Heart right ventricle (tissue), 16 donors: ENCODE results near the gene ABCC4. TPM values are rescaled to one million over a fixed set of nuclear protein-coding genes. Genes with fewer than 3 reads are reported as not detected.
A peak's percentile ranks its signal among the peaks of the same experiment; 100 is the strongest.

Experiments
- ATAC-seq, 8 donors: fragments of 200-7000 bp; cut with Tn5 transposase; one replicate each; pipeline ENCODE4 v1.9.1; 2020; ENCODE audit warnings: mild to moderate bottlenecking in 8 of 8, moderate library complexity in 8 of 8, moderate number of reproducible peaks in 1 of 8
- DNase-seq, 2 donors: peaks; one replicate each; pipeline ENCODE4 v3.0.0-alpha.2; 2020
- H3K27ac ChIP-seq, 10 donors: fragments of 200-600 bp; sonication (generic) in 2 of 10; one replicate each; pipeline versions ENCODE4 v1.5.0 to v1.8.0; 2020 to 2022; ENCODE audit warnings: mild to moderate bottlenecking in 3 of 10
- H3K27me3 ChIP-seq, 7 donors: fragments of 200-600 bp; one replicate each; pipeline ENCODE4 v1.8.0; 2021 to 2022; ENCODE audit warnings: mild to moderate bottlenecking in 2 of 7
- H3K36me3 ChIP-seq, 9 donors: fragments of 200-600 bp; sonication (generic) in 1 of 9; one replicate each; pipeline versions ENCODE4 v1.5.0 to v1.8.0; 2020 to 2022; ENCODE audit warnings: mild to moderate bottlenecking in 2 of 9
- H3K4me1 ChIP-seq, 9 donors: fragments of 200-600 bp; sonication (generic) in 1 of 9; one replicate each; pipeline versions ENCODE4 v1.5.0 to v1.8.0; 2020 to 2022; ENCODE audit warnings: mild to moderate bottlenecking in 4 of 9
- H3K4me3 ChIP-seq, 10 donors: fragments of 200-600 bp; sonication (generic) in 2 of 10; one replicate each; pipeline versions ENCODE4 v1.5.0 to v1.8.0; 2020 to 2022; ENCODE audit warnings: mild to moderate bottlenecking in 7 of 10, moderate library complexity in 2 of 10
- H3K9me3 ChIP-seq, 11 donors: fragments of 200-600 bp in 10 of 11; sonication (generic) in 2 of 11; one replicate each; pipeline versions ENCODE4 v1.5.0 to v1.8.0; 2013 to 2022; ENCODE audit warnings: mild to moderate bottlenecking in 2 of 11, control low read depth in 1 of 11, moderate library complexity in 1 of 11
- WGBS, 2 donors: extraction: QIAGEN DNeasy Blood & Tissue Kit; methylation state at CpG; one replicate each; pipeline ENCODE4 v1.1.7; 2013; ENCODE audit warnings: inconsistent platforms in 1 of 2; 5-methylcytosine and 5-hydroxymethylcytosine counted together
- intact Hi-C, 10 donors: fragments of 100-400 bp; cut with DNase I; formaldehyde crosslinking; loops; one replicate each; pipeline versions ENCODE4 v1.11.1 to v1.14.2; 2022
- polyA plus RNA-seq, 2 donors: library from polyadenylated mRNA; stranded (reverse); fragments of 200-250 nt; gene quantifications; one replicate each; pipeline ENCODE4 v1.2.3, GENCODE V29; 2013
- total RNA-seq, 10 donors: library from RNA; stranded (reverse); fragmentation: NEBNext Ultra II Directional in 3 of 10; extraction: Animal tissue kit (Norgen Biotek cat#: 25700) in 3 of 10; gene quantifications; one replicate each; pipeline versions ENCODE4 v1.2.1 to v1.2.4, GENCODE V29; 2021 to 2023
- TF ChIP-seq, protein P1 (sequence below), 9 donors: fragments of 200-600 bp; sonication (generic) in 2 of 9; IDR thresholded peaks; one replicate each; pipeline versions ENCODE4 v1.5.0 to v1.8.0; 2021 to 2022; ENCODE audit warnings: antibody characterized with exemption in 9 of 9, mild to moderate bottlenecking in 5 of 9, moderate library complexity in 1 of 9
- donor health status: Arrhythmogenic right ventricular cardiomyopathy.
- donor health status: ischemic (EF 13 %, LVEDD 7.1; RV severe dilation, severe dysfunction).
- donor health status: healthy with polysubstance abuse.
- donor health status: DM: no; HTN: yes; CAD: no.
- donor health status: DM: no; HTN: no; CAD: no.
- donor health status: ischemic (EF 25% LVEDD 6.9; RV normal size, moderate dysfunction).
- donor health status: ischemic (EF 25% LVEDD 5.7; RV mildly dilated, moderate dysfunction).
- donor health status: healthy.
- donor health status: DM: yes; HTN: yes; CAD: no.
- donor health status: Ischemic cardiomyopathy.
- donor health status: ischemic (EF 35%, LVEDD 5.7; RV mildly dilated, moderate dysfunction).
- donor health status: nonischemic (EF 11% LVEDD 7.7; RV severe dilation, severe dysfunction).
- donor health status: DM: yes; HTN: yes; CAD: no.
- donor health status: PGD.
- donor health status: ischemic (EF 29% LVEDD 5.4; RV normal size, mild dysfunction).
- donor health status: nonischemic (EF 23%, LVEDD 6.1; RV moderate dilation, normal function).

Gene ABCC4
- total and polyA plus RNA-seq, 12 donors, result 1.1 to 6.7 (median 3.9) TPM

DNA sequence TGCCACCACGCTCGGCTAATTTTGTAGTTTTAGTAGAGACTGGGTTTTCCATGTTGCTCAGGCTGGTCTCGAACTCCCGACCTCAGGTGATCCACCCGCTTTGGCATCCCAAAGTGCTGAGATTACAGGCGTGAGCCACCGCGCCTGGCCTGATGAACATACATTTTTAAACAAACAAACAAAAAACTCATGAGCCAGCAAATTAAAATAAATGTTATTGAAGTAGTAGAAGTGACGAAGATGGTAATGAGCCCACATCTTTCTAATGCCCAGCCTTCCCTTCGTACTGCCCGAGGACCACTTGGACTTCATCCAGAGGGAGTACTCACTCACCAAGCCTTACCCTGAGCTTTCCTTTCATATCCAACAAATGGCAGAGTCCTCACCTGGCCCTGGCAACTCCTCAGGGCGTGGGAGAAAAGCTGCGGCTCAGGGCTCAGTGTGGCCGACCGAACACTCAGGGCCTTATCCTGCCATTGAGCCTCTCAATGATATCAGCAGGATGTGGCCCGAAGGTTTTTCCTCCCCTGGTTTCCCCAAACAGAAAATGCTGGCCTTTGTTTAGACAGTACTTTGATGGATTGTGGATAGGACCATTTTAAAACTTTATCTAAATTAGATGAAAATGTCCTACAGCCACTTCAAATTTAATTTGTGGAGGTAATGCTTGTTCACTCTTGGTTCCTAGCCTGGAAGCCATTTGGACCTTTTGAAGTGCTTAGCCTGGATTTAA is 22.8 kb upstream of the ABCC4 start:
- no peak for DNase-seq
- Histone ChIP-seq H3K27me3 (no peaks in the 10 kb centered on the region), H3K9me3 (no peaks in the 10 kb centered on the region), H3K4me3 (no peak overlapping the region), H3K27ac (peak overlapping the region in 1 of 10 donors; percentile 49), H3K36me3 (no peaks in the 10 kb centered on the region), H3K4me1 (no peaks in the 10 kb centered on the region)
- TF ChIP-seq, protein P1, sequence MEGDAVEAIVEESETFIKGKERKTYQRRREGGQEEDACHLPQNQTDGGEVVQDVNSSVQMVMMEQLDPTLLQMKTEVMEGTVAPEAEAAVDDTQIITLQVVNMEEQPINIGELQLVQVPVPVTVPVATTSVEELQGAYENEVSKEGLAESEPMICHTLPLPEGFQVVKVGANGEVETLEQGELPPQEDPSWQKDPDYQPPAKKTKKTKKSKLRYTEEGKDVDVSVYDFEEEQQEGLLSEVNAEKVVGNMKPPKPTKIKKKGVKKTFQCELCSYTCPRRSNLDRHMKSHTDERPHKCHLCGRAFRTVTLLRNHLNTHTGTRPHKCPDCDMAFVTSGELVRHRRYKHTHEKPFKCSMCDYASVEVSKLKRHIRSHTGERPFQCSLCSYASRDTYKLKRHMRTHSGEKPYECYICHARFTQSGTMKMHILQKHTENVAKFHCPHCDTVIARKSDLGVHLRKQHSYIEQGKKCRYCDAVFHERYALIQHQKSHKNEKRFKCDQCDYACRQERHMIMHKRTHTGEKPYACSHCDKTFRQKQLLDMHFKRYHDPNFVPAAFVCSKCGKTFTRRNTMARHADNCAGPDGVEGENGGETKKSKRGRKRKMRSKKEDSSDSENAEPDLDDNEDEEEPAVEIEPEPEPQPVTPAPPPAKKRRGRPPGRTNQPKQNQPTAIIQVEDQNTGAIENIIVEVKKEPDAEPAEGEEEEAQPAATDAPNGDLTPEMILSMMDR (IDR thresholded peaks at IDR 0.05), result no peak
- ATAC-seq, result peak in 5 of 8 donors; percentile 34 to 81 (median 69)
- intact Hi-C loops, result no loop called here
- 62 to 70% methylated on average over 16 of the region's 16 CpGs for WGBS, 2 donors

DNA sequence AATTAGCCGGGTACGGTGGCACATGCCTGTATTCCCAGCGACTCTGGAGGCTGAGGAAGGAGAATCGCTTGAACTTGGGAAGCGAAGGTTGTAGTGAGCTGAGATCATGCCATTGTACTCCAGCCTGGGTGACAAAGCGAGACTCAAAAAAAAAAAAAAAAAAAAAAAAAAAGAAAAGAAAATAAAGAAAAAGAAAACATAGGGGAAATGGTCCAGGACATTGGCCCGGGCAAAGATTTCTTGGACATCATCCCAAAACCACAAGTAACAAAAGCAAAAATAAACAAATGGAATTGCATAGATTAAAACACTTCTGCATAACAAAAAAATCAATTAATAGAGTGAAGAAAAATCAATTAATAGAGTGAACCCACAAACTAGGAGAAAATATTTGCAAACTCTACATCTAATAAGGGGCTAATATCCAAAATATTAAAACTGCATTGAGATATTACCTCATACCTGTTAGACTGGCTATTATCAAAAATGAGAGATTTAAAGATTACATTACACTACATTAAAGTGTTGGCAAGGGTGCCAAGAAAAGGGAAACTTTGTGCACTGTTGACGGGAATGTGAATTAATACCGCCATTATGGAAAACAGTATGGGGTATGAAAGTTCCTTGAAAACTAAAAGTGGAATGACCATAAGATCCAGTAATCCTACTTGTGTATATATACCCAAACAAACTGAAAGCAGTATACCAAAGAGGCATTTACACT is 18.5 kb upstream of the ABCC4 start:
- TF ChIP-seq, protein P1 (IDR thresholded peaks at IDR 0.05), result no peak
- H3K27me3 ChIP-seq, result no peaks in the 10 kb centered on the region
- no peak overlapping the region for H3K27ac ChIP-seq
- no peak for ATAC-seq
- intact Hi-C loops, result no loop called here
- H3K4me3 ChIP-seq, result no peak overlapping the region
- H3K36me3 ChIP-seq, result no peaks in the 10 kb centered on the region
- DNase-seq, result no peak
- H3K9me3 ChIP-seq, result no peaks in the 10 kb centered on the region
- H3K4me1 ChIP-seq, result peaks cover 0 to 8% (median 0%) of the 10 kb centered on the region in 9 donors
- WGBS, 2 donors, result 82 to 86% methylated on average over 9 of the region's 9 CpGs

DNA sequence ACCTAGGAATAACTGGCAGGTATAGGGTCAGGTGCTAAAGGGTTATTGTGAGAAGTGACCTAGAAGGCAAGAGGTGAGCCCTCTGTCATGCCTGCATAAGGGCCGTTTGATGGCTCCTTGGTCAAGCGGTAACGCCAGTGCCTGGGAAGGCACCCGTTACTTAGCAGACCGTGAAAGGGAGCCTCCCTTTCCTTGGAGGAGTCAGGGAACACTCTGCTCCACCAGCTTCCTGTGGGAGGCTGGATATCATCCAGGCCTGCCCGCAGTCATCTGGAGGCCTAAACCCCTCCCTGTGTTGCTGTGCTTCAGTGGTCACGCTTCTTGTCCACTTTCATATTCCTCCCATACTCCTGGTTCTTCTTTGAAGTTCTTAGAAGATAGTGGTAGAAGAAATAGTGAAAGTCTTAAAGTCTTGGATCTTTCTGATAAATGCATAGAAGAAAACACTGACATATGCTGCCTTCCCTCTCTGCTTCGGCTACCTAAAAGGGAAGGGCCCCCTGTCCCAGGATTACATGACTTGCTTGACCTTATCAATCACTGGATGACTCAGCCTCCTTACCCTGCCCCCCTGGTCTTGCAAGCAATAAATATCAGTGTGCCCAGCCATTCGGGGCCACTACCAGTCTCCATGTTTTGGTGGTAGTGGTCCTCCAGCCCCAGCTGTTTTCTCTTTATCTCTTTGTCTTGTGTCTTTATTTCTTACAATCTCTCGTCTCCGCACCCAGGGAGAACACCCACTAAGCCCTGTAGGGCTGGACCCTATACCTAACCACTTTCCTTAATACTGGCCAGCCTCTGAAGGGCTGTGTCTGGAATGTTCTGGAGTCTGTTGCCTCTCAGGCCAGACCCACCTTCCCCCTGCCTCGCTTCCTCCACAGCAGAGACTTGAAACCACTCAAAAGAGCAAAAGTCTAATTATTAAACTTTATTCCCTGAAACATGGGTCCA is 16.1 kb upstream of the ABCC4 start:
- TF ChIP-seq, protein P1 (IDR thresholded peaks at IDR 0.05), result no peak
- no peaks in the 10 kb centered on the region for H3K36me3 ChIP-seq
- no peak overlapping the region for H3K4me3 ChIP-seq
- no peaks in the 10 kb centered on the region for H3K27me3 ChIP-seq
- H3K9me3 ChIP-seq, result no peaks in the 10 kb centered on the region
- intact Hi-C loops, result no loop called here
- DNase-seq (no peak), ATAC-seq (no peak)
- WGBS, 2 donors, result 65 to 74% methylated on average over 12 of the region's 12 CpGs
- no peak overlapping the region for H3K27ac ChIP-seq
- H3K4me1 ChIP-seq, result peaks cover 0 to 8% (median 0%) of the 10 kb centered on the region in 9 donors

DNA sequence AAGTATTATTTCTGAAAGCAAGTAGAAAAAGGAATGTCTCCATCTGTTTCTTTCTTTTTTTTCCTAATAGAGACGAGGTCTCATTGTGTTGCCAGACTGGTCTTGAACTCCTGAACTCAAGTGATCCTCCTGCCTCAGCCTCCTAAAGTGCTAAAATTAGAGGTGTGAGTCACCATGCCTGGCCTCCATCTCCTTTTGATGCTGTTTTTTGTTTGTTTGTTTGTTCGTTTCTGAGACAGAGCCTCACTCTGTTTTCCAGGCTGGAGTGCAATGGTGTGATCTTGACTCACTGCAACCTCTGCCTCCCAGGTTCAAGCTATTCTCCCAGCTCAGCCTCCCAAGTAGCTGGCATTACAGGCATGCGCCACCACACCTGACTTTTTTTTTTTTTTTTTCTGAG is 14.5 kb upstream of the ABCC4 start:
- 89 to 90% methylated on average over 3 of the region's 3 CpGs for WGBS, 2 donors
- H3K36me3 ChIP-seq, result no peaks in the 10 kb centered on the region
- no peak overlapping the region for H3K4me3 ChIP-seq
- intact Hi-C loops, result no loop called here
- TF ChIP-seq, protein P1 (IDR thresholded peaks at IDR 0.05), result no peak
- H3K9me3 ChIP-seq, result no peaks in the 10 kb centered on the region
- no peak for ATAC-seq
- no peaks in the 10 kb centered on the region for H3K27me3 ChIP-seq
- DNase-seq, result no peak
- H3K27ac ChIP-seq, result no peak overlapping the region
- peaks cover 0 to 8% (median 0%) of the 10 kb centered on the region in 9 donors for H3K4me1 ChIP-seq
